H1 (cell line): ENCODE results near the gene CORIN. TPM values are rescaled to one million over a fixed set of nuclear protein-coding genes. Genes with fewer than 3 reads are reported as not detected.

Experiments used
- CTCF ChIA-PET: fragments of 300-600 bp; sonication (Branson Sonifier 250); formaldehyde crosslinking; loops from one replicate; lab custom pipeline; 2021; ENCODE audit not compliant: partially characterized antibody; lab: Charles Lee
- POLR2A ChIA-PET: fragments of 300-600 bp; sonication (Branson Sonifier 250); formaldehyde crosslinking; loops from one replicate; lab custom pipeline; 2021; ENCODE audit warnings: inconsistent platforms; ENCODE audit not compliant: partially characterized antibody; lab: Charles Lee
- DNase-seq, 2 experiments: peaks; one replicate each; pipeline versions ENCODE4 v3.0.0 to v3.0.0-alpha.2; 2010 to 2022; ENCODE audit warnings: low spot score in 2 of 2, low read depth in 1 of 2, mixed read lengths in 1 of 2
- FAIRE-seq: peaks from 2 replicates; lab custom pipeline; 2011; peaks lifted over from hg19 to GRCh38; lab: Jason Lieb, UNC
- H2AFZ ChIP-seq: 2 replicates; pipeline ENCODE4 v1.8.1; 2012; ENCODE audit warnings: low read length, inconsistent platforms
- H2AK5ac ChIP-seq: 2 replicates; pipeline ENCODE4 v1.6.1; 2013; ENCODE audit warnings: low read depth, low read length
- H2BK120ac ChIP-seq: replicated peaks from 2 replicates; pipeline ENCODE3; 2013; ENCODE audit warnings: low read depth, low read length, inconsistent platforms
- H2BK12ac ChIP-seq: 2 replicates; pipeline ENCODE4 v1.6.1; 2013; ENCODE audit warnings: low read depth, low read length
- H2BK15ac ChIP-seq: 2 replicates; pipeline ENCODE4 v1.6.1; 2013; ENCODE audit warnings: low read length
- H2BK20ac ChIP-seq: 2 replicates; pipeline ENCODE4 v1.6.1; 2013; ENCODE audit warnings: low read length
- H2BK5ac ChIP-seq: 2 replicates; pipeline ENCODE4 v1.6.1; 2013; ENCODE audit warnings: low read depth, low read length
- H3K14ac ChIP-seq: 2 replicates; pipeline ENCODE4 v1.6.1; 2013; ENCODE audit warnings: inconsistent platforms; ENCODE audit not compliant: insufficient read length
- H3K18ac ChIP-seq: 2 replicates; pipeline ENCODE4 v1.6.1; 2013; ENCODE audit warnings: low read length; ENCODE audit errors: extremely low read depth
- H3K23ac ChIP-seq: 2 replicates; pipeline ENCODE4 v1.6.1; 2013; ENCODE audit warnings: inconsistent platforms; ENCODE audit not compliant: insufficient read length
- H3K23me2 ChIP-seq: 2 replicates; pipeline ENCODE4 v1.6.1; 2013; ENCODE audit warnings: low read depth, low read length
- H3K27ac ChIP-seq: 2 replicates; pipeline ENCODE4 v1.6.1; 2011; ENCODE audit warnings: low read depth, low read length, inconsistent platforms
- H3K27me3 ChIP-seq, 4 experiments: replicated peaks in 1 of 4; 1 replicate in 1 of 4; 2 replicates in 3 of 4; pipeline versions ENCODE4 v1.6.1 to v1.8.1; 2011 to 2013; ENCODE audit warnings: low read length in 3 of 4, mild to moderate bottlenecking in 3 of 4, inconsistent platforms in 2 of 4, mixed read lengths in 2 of 4, moderate library complexity in 1 of 4; ENCODE audit not compliant: control insufficient read depth in 3 of 4, insufficient read depth in 3 of 4; ENCODE audit errors: extremely low read depth in 1 of 4
- H3K36me3 ChIP-seq, 4 experiments: 2 replicates each; pipeline versions ENCODE4 v1.6.1 to v1.8.1; 2011 to 2013; ENCODE audit warnings: mild to moderate bottlenecking in 4 of 4, low read length in 3 of 4, moderate library complexity in 2 of 4, control low read depth in 1 of 4, inconsistent platforms in 1 of 4; ENCODE audit not compliant: insufficient read depth in 4 of 4, control insufficient read depth in 2 of 4
- H3K4ac ChIP-seq: replicated peaks from 2 replicates; pipeline ENCODE3; 2013; ENCODE audit warnings: low read length, low read depth, mixed read lengths, inconsistent platforms; ENCODE audit not compliant: insufficient read length
- H3K4me1 ChIP-seq, 4 experiments: replicated peaks in 1 of 4; 1 replicate in 1 of 4; 2 replicates in 3 of 4; pipeline versions ENCODE4 v1.6.1 to v1.8.1; 2011 to 2013; ENCODE audit warnings: low read length in 3 of 4, inconsistent platforms in 2 of 4, mixed read lengths in 1 of 4; ENCODE audit not compliant: insufficient read depth in 4 of 4, control insufficient read depth in 3 of 4
- H3K4me2 ChIP-seq, 2 experiments: 2 replicates each; pipeline versions ENCODE4 v1.6.1 to v1.8.1; 2011 to 2013; ENCODE audit warnings: low read depth in 2 of 2, low read length in 2 of 2, control low read depth in 1 of 2, inconsistent platforms in 1 of 2, mild to moderate bottlenecking in 1 of 2; ENCODE audit not compliant: insufficient read depth in 1 of 2
- H3K4me3 ChIP-seq, 4 experiments: fragments of 200-600, 300-600 bp in 1 of 4; sonication (generic), shearing (Covaris generic), sonication (Bioruptor Twin) in 1 of 4; 2 replicates each; pipeline versions ENCODE4 v1.5.1 to v1.8.1; 2011 to 2016; ENCODE audit warnings: low read length in 4 of 4, low read depth in 3 of 4, control low read depth in 2 of 4, inconsistent platforms in 2 of 4, mild to moderate bottlenecking in 2 of 4, mixed read lengths in 1 of 4, moderate library complexity in 1 of 4; ENCODE audit not compliant: insufficient read depth in 2 of 4; ENCODE audit errors: extremely low read depth in 1 of 4
- H3K56ac ChIP-seq: replicated peaks from 2 replicates; pipeline ENCODE3; 2013; ENCODE audit warnings: low read depth, mild to moderate bottlenecking, mixed read lengths, low read length, inconsistent platforms; ENCODE audit not compliant: insufficient read length
- H3K79me1 ChIP-seq: 2 replicates; pipeline ENCODE4 v1.6.1; 2013; ENCODE audit warnings: low read depth, low read length, control low read depth
- H3K79me2 ChIP-seq, 2 experiments: 2 replicates each; pipeline versions ENCODE4 v1.6.1 to v1.8.1; 2012 to 2013; ENCODE audit warnings: low read length in 2 of 2, mild to moderate bottlenecking in 2 of 2, inconsistent platforms in 1 of 2; ENCODE audit not compliant: insufficient read depth in 2 of 2, control insufficient read depth in 1 of 2
- H3K9ac ChIP-seq, 4 experiments: replicated peaks in 1 of 4; 1 replicate in 1 of 4; 2 replicates in 3 of 4; pipeline versions ENCODE4 v1.6.1 to v1.8.1; 2011 to 2013; ENCODE audit warnings: low read depth in 3 of 4, low read length in 3 of 4, control low read depth in 2 of 4, mild to moderate bottlenecking in 2 of 4, moderate library complexity in 2 of 4, inconsistent platforms in 1 of 4; ENCODE audit errors: extremely low read depth in 1 of 4
- H3K9me3 ChIP-seq, 2 experiments: 2 replicates each; pipeline versions ENCODE4 v1.6.1 to v1.8.1; 2012 to 2013; ENCODE audit warnings: mild to moderate bottlenecking in 2 of 2, moderate library complexity in 2 of 2, control low read depth in 1 of 2, inconsistent platforms in 1 of 2, low read depth in 1 of 2, low read length in 1 of 2, mixed read lengths in 1 of 2; ENCODE audit not compliant: insufficient read depth in 2 of 2
- H4K20me1 ChIP-seq, 2 experiments: replicated peaks in 1 of 2; 2 replicates each; pipeline versions ENCODE3 to v1.8.1; 2011 to 2013; ENCODE audit warnings: inconsistent platforms in 2 of 2, low read length in 2 of 2, mild to moderate bottlenecking in 1 of 2; ENCODE audit not compliant: insufficient read depth in 2 of 2, control insufficient read depth in 1 of 2
- H4K5ac ChIP-seq: 2 replicates; pipeline ENCODE4 v1.6.1; 2013; ENCODE audit warnings: low read length, low read depth, mixed read lengths, inconsistent platforms; ENCODE audit not compliant: insufficient read length
- H4K8ac ChIP-seq: 2 replicates; pipeline ENCODE4 v1.8.0; 2013; ENCODE audit warnings: mild to moderate bottlenecking, moderate library complexity, low read length, inconsistent platforms; ENCODE audit not compliant: insufficient read depth; ENCODE audit errors: extremely low read depth
- H4K91ac ChIP-seq: replicated peaks from 2 replicates; pipeline ENCODE3; 2013; ENCODE audit warnings: low read length, mixed read lengths, inconsistent platforms; ENCODE audit not compliant: insufficient read length
- CHD1 ChIP-seq: IDR thresholded peaks from 2 replicates; pipeline ENCODE4 v1.6.1; 2012; ENCODE audit warnings: low read depth, low read length, improper control_type of control experiment
- CREB1 ChIP-seq: IDR thresholded peaks from 2 replicates; pipeline ENCODE4 v1.6.1; 2012; ENCODE audit warnings: inconsistent platforms
- EP300 ChIP-seq, 2 experiments: IDR thresholded peaks; 1 replicate in 1 of 2; 2 replicates in 1 of 2; pipeline ENCODE4 v1.6.1; 2011 to 2012; ENCODE audit warnings: low read depth in 2 of 2, low read length in 2 of 2, mild to moderate bottlenecking in 2 of 2, borderline replicate concordance in 1 of 2, inconsistent platforms in 1 of 2, moderate library complexity in 1 of 2
- FOSL1 ChIP-seq: IDR thresholded peaks from 2 replicates; pipeline ENCODE4 v1.6.1; 2011; ENCODE audit warnings: mild to moderate bottlenecking, low read depth, low read length, moderate library complexity; ENCODE audit not compliant: insufficient read depth
- KDM1A ChIP-seq: fragments of 200-600, 300-600 bp; sonication (generic); IDR thresholded peaks from 2 replicates; pipeline ENCODE4 v1.7.1; 2016; ENCODE audit warnings: mild to moderate bottlenecking, low read length, borderline replicate concordance
- MAX ChIP-seq: IDR thresholded peaks from 2 replicates; pipeline ENCODE4 v1.6.1; 2012; ENCODE audit warnings: inconsistent platforms
- NANOG ChIP-seq: IDR thresholded peaks from 2 replicates; pipeline ENCODE4 v1.6.1; 2011; ENCODE audit warnings: low read length, low read depth, mild to moderate bottlenecking, inconsistent platforms; ENCODE audit not compliant: insufficient read depth, poor library complexity, severe bottlenecking
- POLR2AphosphoS5 ChIP-seq: IDR thresholded peaks from 2 replicates; pipeline ENCODE4 v1.6.1; 2011; ENCODE audit warnings: low read depth, low read length
- RNF2 ChIP-seq: fragments of 200-900, 300-1000 bp; sonication (generic); IDR thresholded peaks from 2 replicates; pipeline ENCODE4 v1.7.1; 2016; ENCODE audit warnings: borderline replicate concordance, low read depth, mild to moderate bottlenecking, antibody characterized with exemption, low read length; ENCODE audit not compliant: poor library complexity, severe bottlenecking; ENCODE audit errors: missing control alignments
- SP1 ChIP-seq: IDR thresholded peaks from 2 replicates; pipeline ENCODE4 v1.6.1; 2011; ENCODE audit warnings: low read depth, low read length
- SP4 ChIP-seq: IDR thresholded peaks from 2 replicates; pipeline ENCODE4 v1.6.1; 2012; ENCODE audit warnings: low read length, inconsistent platforms
- TAF1 ChIP-seq: IDR thresholded peaks from 2 replicates; pipeline ENCODE4 v1.6.1; 2011; ENCODE audit warnings: mild to moderate bottlenecking, low read depth, low read length
- WGBS, 2 experiments: shearing (Covaris generic) in 1 of 2; methylation state at CpG; one replicate each; pipeline versions ENCODE4 v1.1.6 to v1.1.7; 2013 to 2015; ENCODE audit warnings: low lambda C conversion rate in 2 of 2, mixed read lengths in 2 of 2, inconsistent platforms in 1 of 2, low coverage in 1 of 2, missing lambda C conversion rate in 1 of 2; ENCODE audit not compliant: insufficient replicate concordance in 2 of 2, insufficient coverage in 1 of 2, insufficient read length in 1 of 2; ENCODE audit errors: extremely low coverage in 1 of 2, missing lambda C conversion rate in 1 of 2; 5-methylcytosine and 5-hydroxymethylcytosine counted together
- polyA plus RNA-seq, 7 experiments: library from polyadenylated mRNA; depleted of rRNA in 3 of 7; stranded (reverse) in 5 of 7; unstranded in 2 of 7; fragments of >200 nt in 5 of 7; fragments of 200-250 nt in 2 of 7; gene quantifications; 1 replicate in 5 of 7; 2 replicates in 1 of 7; 4 replicates in 1 of 7; pipeline versions ENCODE4 v1.2.1 to v1.2.3, GENCODE V29; 2011 to 2013; ENCODE audit warnings: missing spikeins in 2 of 7, mixed read lengths in 2 of 7
- total RNA-seq: library from RNA; stranded (reverse); fragmentation: NEBNext Ultra II Directional; extraction: Animal tissue kit (Norgen Biotek cat#: 25700); gene quantifications from 2 replicates; pipeline ENCODE4 v1.2.1, GENCODE V29; 2021
- TF ChIP-seq, protein P1 (sequence below): IDR thresholded peaks from 2 replicates; pipeline ENCODE4 v1.6.1; 2012; ENCODE audit warnings: inconsistent platforms

The CORIN gene
- total and polyA plus RNA-seq, 2 of the 8 experiments (the other 6 are each of a cell fraction or from before 2014, with no cell fraction given): 0.09 to 0.32 TPM

- no peak for FAIRE-seq
- Histone ChIP-seq H3K27ac (no peak overlapping the region), H3K14ac (no peak overlapping the region), H3K4me3 (no peak overlapping the region), H3K4ac (no peak overlapping the region), H4K91ac (no peak overlapping the region), H2BK20ac (no peak overlapping the region), H3K79me2 (no peaks in the 10 kb centered on the region), H4K5ac (no peak overlapping the region), H3K79me1 (no peaks in the 10 kb centered on the region), H2AFZ (no peak overlapping the region), H2BK5ac (no peak overlapping the region), H2AK5ac (no peak overlapping the region), H4K8ac (no peak overlapping the region), H3K9ac (no peak overlapping the region), H3K36me3 (no peaks in the 10 kb centered on the region), H2BK15ac (no peak overlapping the region), H3K56ac (no peak overlapping the region), H3K18ac (no peak overlapping the region), H2BK120ac (no peak overlapping the region), H3K23ac (no peak overlapping the region), H3K27me3 (no peaks in the 10 kb centered on the region), H4K20me1 (no peaks in the 10 kb centered on the region), H3K9me3 (no peaks in the 10 kb centered on the region), H3K23me2 (no peaks in the 10 kb centered on the region), H3K4me1 (no peaks in the 10 kb centered on the region), H3K4me2 (no peak overlapping the region), H2BK12ac (no peak overlapping the region)
- 83% methylated on average over 3 of the region's 3 CpGs; no CpG with 5 or more reads in 1 of the 2 experiments for WGBS, 2 experiments
- ChIA-PET POLR2A (no interaction called here), CTCF (interaction anchor here (0.7 to 3.3 kb wide), 6 partner anchors 9 to 847 kb away, joined by 3 to 10 read pairs (median 4); no protein-coding TSS in a partner anchor)
- no peak for DNase-seq
- TF ChIP-seq POLR2AphosphoS5: no peak
- no peak for TF ChIP-seq NANOG
- TF ChIP-seq TAF1: no peak
- no peak for TF ChIP-seq CREB1
- no peak for TF ChIP-seq SP4
- TF ChIP-seq, protein P1, sequence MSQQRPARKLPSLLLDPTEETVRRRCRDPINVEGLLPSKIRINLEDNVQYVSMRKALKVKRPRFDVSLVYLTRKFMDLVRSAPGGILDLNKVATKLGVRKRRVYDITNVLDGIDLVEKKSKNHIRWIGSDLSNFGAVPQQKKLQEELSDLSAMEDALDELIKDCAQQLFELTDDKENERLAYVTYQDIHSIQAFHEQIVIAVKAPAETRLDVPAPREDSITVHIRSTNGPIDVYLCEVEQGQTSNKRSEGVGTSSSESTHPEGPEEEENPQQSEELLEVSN: no peak
- no peak for TF ChIP-seq FOSL1
- TF ChIP-seq CHD1: no peak
- TF ChIP-seq RNF2: no peak
- TF ChIP-seq KDM1A: no peak
- TF ChIP-seq EP300 (IDR thresholded peaks at IDR 0.05; ENCODE audit: borderline replicate concordance in 1 of 2, low read depth in 2 of 2, low read length in 2 of 2): no peak
- no peak for TF ChIP-seq SP1
- no peak for TF ChIP-seq MAX
Observed at GRCh38 chr4:47672696-47673095, 165.2 kb downstream of the CORIN start.
